Skin epidermis (tissue), 12 donors: ENCODE data around the gene LSAMP.

ENCODE experiments used
- H3K27ac ChIP-seq, 21 experiments: fragments of 200-600 bp; sonication (generic) in 11 of 21; one replicate each; pipeline ENCODE4 v1.5.0; 2020; ENCODE audit warnings: mild to moderate bottlenecking in 3 of 21, inconsistent platforms in 2 of 21, moderate library complexity in 2 of 21
- H3K4me3 ChIP-seq, 7 experiments: fragments of 200-600 bp; sonication (generic) in 2 of 7; one replicate each; pipeline ENCODE4 v1.5.0; 2020; ENCODE audit warnings: inconsistent platforms in 2 of 7, mild to moderate bottlenecking in 2 of 7, moderate library complexity in 1 of 7

LSAMP gene

GRCh38 chr3:115932807-115933206 lies 512.5 kb downstream of the LSAMP start:
- H3K4me3 ChIP-seq = no peak overlapping the region
- H3K27ac ChIP-seq = no peak overlapping the region

GRCh38 chr3:115931581-115931980 lies 513.7 kb downstream of the LSAMP start:
- Histone ChIP-seq H3K27ac (no peak overlapping the region), H3K4me3 (no peak overlapping the region)

- Histone ChIP-seq H3K27ac (no peak overlapping the region), H3K4me3 (no peak overlapping the region)
Measured at GRCh38 chr3:115930922-115931321, 514.4 kb downstream of the LSAMP start.

GRCh38 chr3:115930168-115930567 lies 515.1 kb downstream of the LSAMP start:
- H3K4me3 ChIP-seq = no peak overlapping the region

GRCh38 chr3:115928376-115928775 lies 516.9 kb downstream of the LSAMP start:
- H3K4me3 ChIP-seq = no peak overlapping the region
- H3K27ac ChIP-seq = no peak overlapping the region

More at GRCh38 chr3:115930168-115930567, 515.1 kb downstream of the LSAMP start:
- H3K27ac ChIP-seq = no peak overlapping the region

- Histone ChIP-seq H3K4me3 (no peak overlapping the region), H3K27ac (no peak overlapping the region)
Measured at GRCh38 chr3:115927197-115927596, 518.1 kb downstream of the LSAMP start.

- Histone ChIP-seq H3K27ac (no peak overlapping the region), H3K4me3 (no peak overlapping the region)
Measured at GRCh38 chr3:115922681-115923347, 522.5 kb downstream of the LSAMP start.

- no peak overlapping the region for H3K4me3 ChIP-seq
- H3K27ac ChIP-seq = no peak overlapping the region
Measured at GRCh38 chr3:115921711-115922110, 523.6 kb downstream of the LSAMP start.

GRCh38 chr3:115918900-115919299 lies 526.4 kb downstream of the LSAMP start:
- H3K4me3 ChIP-seq = no peak overlapping the region
- no peak overlapping the region for H3K27ac ChIP-seq

- Histone ChIP-seq H3K4me3 (no peak overlapping the region), H3K27ac (no peak overlapping the region)
Measured at GRCh38 chr3:115916866-115917265, 528.4 kb downstream of the LSAMP start.

- no peak overlapping the region for H3K27ac ChIP-seq
- no peak overlapping the region for H3K4me3 ChIP-seq
Measured at GRCh38 chr3:115915061-115915460, 530.2 kb downstream of the LSAMP start.

GRCh38 chr3:115913069-115913686 lies 532.1 kb downstream of the LSAMP start:
- H3K27ac ChIP-seq = no peak overlapping the region
- H3K4me3 ChIP-seq = no peak overlapping the region

GRCh38 chr3:115912372-115912771 lies 532.9 kb downstream of the LSAMP start:
- H3K4me3 ChIP-seq = no peak overlapping the region
- H3K27ac ChIP-seq = no peak overlapping the region

GRCh38 chr3:115905871-115906270 lies 539.4 kb downstream of the LSAMP start:
- Histone ChIP-seq H3K27ac (no peak overlapping the region), H3K4me3 (no peak overlapping the region)

GRCh38 chr3:115903843-115904242 lies 541.4 kb downstream of the LSAMP start:
- Histone ChIP-seq H3K27ac (no peak overlapping the region), H3K4me3 (no peak overlapping the region)

- H3K27ac ChIP-seq = no peak overlapping the region
- H3K4me3 ChIP-seq = no peak overlapping the region
Measured at GRCh38 chr3:115901008-115901407, 544.3 kb downstream of the LSAMP start.

- no peak overlapping the region for H3K27ac ChIP-seq
Measured at GRCh38 chr3:115899535-115899934, 545.8 kb downstream of the LSAMP start.

GRCh38 chr3:115898656-115899410 lies 546.5 kb downstream of the LSAMP start:
- H3K27ac ChIP-seq = no peak overlapping the region
- H3K4me3 ChIP-seq = no peak overlapping the region

More at GRCh38 chr3:115899535-115899934, 545.8 kb downstream of the LSAMP start:
- H3K4me3 ChIP-seq = no peak overlapping the region

GRCh38 chr3:115891006-115891636 lies 554.2 kb downstream of the LSAMP start:
- H3K27ac ChIP-seq = no peak overlapping the region
- no peak overlapping the region for H3K4me3 ChIP-seq

- Histone ChIP-seq H3K27ac (no peak overlapping the region), H3K4me3 (no peak overlapping the region)
Measured at GRCh38 chr3:115890579-115890978, 554.7 kb downstream of the LSAMP start.
